Measurements from ENCODE around the gene SFRP4.
A peak's percentile ranks its signal among the peaks of the same experiment; 100 is the strongest.
"Not testable (repeated sequence)": the region's sequence is repeated elsewhere in the genome, so short reads cannot be mapped to it uniquely, and the experiment has no call there.

SFRP4 gene

DNA sequence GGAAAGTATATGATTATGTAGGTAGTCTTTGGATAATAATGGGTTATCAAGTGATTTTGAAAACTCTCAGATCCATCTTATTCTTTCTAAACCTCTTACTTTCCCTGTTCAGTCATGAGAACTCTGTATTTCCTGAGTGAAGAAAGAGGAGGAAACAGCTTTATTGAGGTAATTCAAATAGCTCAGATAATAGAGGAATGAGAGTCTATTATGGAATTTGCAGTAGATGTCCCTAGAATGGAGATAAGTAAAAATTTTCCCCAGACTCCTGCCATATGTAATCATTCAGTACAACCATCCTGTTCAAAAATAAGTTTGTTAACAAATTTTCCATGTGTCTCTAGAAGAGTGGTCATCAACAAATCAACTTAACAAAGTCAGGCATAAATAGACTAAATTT lies 40.2 kb upstream of the SFRP4 start:
- H3K4me3 Mint-ChIP-seq, result no peak overlapping the region
- TF ChIP-seq, protein P1, sequence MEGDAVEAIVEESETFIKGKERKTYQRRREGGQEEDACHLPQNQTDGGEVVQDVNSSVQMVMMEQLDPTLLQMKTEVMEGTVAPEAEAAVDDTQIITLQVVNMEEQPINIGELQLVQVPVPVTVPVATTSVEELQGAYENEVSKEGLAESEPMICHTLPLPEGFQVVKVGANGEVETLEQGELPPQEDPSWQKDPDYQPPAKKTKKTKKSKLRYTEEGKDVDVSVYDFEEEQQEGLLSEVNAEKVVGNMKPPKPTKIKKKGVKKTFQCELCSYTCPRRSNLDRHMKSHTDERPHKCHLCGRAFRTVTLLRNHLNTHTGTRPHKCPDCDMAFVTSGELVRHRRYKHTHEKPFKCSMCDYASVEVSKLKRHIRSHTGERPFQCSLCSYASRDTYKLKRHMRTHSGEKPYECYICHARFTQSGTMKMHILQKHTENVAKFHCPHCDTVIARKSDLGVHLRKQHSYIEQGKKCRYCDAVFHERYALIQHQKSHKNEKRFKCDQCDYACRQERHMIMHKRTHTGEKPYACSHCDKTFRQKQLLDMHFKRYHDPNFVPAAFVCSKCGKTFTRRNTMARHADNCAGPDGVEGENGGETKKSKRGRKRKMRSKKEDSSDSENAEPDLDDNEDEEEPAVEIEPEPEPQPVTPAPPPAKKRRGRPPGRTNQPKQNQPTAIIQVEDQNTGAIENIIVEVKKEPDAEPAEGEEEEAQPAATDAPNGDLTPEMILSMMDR (IDR thresholded peaks at IDR 0.05), result no peak
- H3K27me3 Mint-ChIP-seq (ENCODE audit: low read depth, poor library complexity), result peaks cover 8% of the 10 kb centered on the region
- H3K27ac Mint-ChIP-seq, result no peak overlapping the region
- H3K4me1 Mint-ChIP-seq, result no peaks in the 10 kb centered on the region
- no peak for DNase-seq
- no peaks in the 10 kb centered on the region for H3K36me3 Mint-ChIP-seq (ENCODE audit: low read depth)
- no peaks in the 10 kb centered on the region for H3K9me3 Mint-ChIP-seq

DNA sequence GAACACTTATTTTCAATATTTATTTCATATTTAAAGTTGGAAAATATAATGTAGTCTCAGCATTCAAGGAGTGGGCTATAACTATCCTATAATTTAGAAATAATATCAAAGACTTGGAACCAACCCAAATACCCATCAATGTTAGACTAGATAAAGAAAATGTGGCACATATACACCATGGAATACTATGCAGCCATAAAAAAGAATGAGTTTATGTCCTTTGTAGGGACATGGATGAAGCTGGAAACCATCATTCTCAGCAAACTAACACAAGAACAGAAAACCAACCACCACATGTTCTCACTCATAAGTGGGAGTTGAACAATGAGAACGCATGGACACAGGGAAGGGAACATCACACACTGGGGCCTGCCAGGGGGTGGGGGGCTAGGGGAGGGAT lies 37.6 kb upstream of the SFRP4 start:
- not testable (repeated sequence) for H3K36me3 Mint-ChIP-seq (ENCODE audit: low read depth); DNase-seq; H3K27ac Mint-ChIP-seq; H3K27me3 Mint-ChIP-seq (ENCODE audit: low read depth, poor library complexity); H3K4me1 Mint-ChIP-seq; H3K4me3 Mint-ChIP-seq; H3K9me3 Mint-ChIP-seq

DNA sequence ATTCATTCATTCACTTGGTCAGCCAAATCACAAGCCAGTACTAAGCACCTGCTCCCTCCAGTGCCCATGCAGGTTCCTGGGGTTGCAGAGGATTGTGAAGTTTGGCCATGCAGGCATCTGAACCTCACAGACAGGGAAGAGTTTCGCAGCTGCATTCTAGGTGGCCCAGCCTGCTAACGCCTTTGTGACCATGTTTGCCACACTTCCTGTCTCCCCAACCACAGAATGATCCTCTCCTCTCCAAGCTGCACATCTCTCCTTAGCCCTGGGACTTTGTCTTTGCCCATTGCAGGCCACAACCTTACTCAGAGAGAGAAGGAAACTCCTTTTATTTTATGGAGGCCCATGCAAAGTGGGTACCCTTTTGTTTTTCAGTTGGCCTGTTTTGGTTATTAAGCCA lies 35.6 kb upstream of the SFRP4 start:
- Mint-ChIP-seq H3K4me1 (peaks cover 8% of the 10 kb centered on the region), H3K27me3 (ENCODE audit: low read depth, poor library complexity) (peaks cover 7% of the 10 kb centered on the region), H3K36me3 (ENCODE audit: low read depth) (no peaks in the 10 kb centered on the region), H3K9me3 (no peaks in the 10 kb centered on the region), H3K4me3 (no peak overlapping the region), H3K27ac (no peak overlapping the region)
- TF ChIP-seq, protein P1 (IDR thresholded peaks at IDR 0.05), result no peak
- no peak for DNase-seq

GRCh38 chr7:37947941-37948210 lies 31.3 kb upstream of the SFRP4 start:
- no peaks in the 10 kb centered on the region for H3K36me3 Mint-ChIP-seq (ENCODE audit: low read depth)
- no peaks in the 10 kb centered on the region for H3K9me3 Mint-ChIP-seq
- DNase-seq, result peak; percentile 4
- no peak overlapping the region for H3K27ac Mint-ChIP-seq
- peaks cover 28% of the 10 kb centered on the region for H3K4me1 Mint-ChIP-seq
- no peak overlapping the region for H3K4me3 Mint-ChIP-seq
- H3K27me3 Mint-ChIP-seq (ENCODE audit: low read depth, poor library complexity), result peaks cover 3% of the 10 kb centered on the region
- TF ChIP-seq, protein P1 (IDR thresholded peaks at IDR 0.05), result no peak

- Mint-ChIP-seq H3K9me3 (no peaks in the 10 kb centered on the region), H3K27me3 (ENCODE audit: low read depth, poor library complexity) (peaks cover 3% of the 10 kb centered on the region), H3K4me3 (no peak overlapping the region), H3K36me3 (ENCODE audit: low read depth) (no peaks in the 10 kb centered on the region), H3K4me1 (peaks cover 33% of the 10 kb centered on the region), H3K27ac (no peak overlapping the region)
- TF ChIP-seq, protein P1 (IDR thresholded peaks at IDR 0.05), result no peak
- DNase-seq, result no peak
These were observed 30.7 kb upstream of the SFRP4 start for GRCh38 chr7:37947138-37947940.

DNA sequence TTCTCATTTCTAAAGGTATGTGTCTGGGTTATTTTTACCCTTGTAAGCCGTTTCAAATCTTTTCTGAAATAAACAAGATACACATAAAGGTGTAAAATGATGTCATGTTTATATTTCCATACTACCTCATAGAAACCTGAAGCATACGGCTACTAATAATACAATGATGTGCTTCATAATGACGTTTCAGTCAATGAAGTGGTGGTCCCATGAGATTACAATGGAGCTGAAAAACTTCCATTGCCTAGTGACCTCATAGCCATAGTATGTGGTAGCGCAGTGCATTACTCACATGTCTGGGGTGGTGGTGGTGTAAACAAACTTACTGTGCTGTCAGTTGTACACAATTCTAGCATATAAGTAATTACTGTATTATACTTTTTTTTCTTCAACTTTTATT lies 28.7 kb upstream of the SFRP4 start:
- no peak overlapping the region for H3K4me3 Mint-ChIP-seq
- H3K27ac Mint-ChIP-seq, result no peak overlapping the region
- peaks cover 3% of the 10 kb centered on the region for H3K27me3 Mint-ChIP-seq (ENCODE audit: low read depth, poor library complexity)
- DNase-seq, result no peak
- peaks cover 38% of the 10 kb centered on the region for H3K4me1 Mint-ChIP-seq
- H3K36me3 Mint-ChIP-seq (ENCODE audit: low read depth), result no peaks in the 10 kb centered on the region
- TF ChIP-seq, protein P1 (IDR thresholded peaks at IDR 0.05), result no peak
- no peaks in the 10 kb centered on the region for H3K9me3 Mint-ChIP-seq
